A673 (cell line): ENCODE data around the gene MPIG6B. TPM values are rescaled to one million over a fixed set of nuclear protein-coding genes. Genes with fewer than 3 reads are reported as not detected.

Source experiments
- BruUV-seq: library from RNA; stranded (reverse); fragments of 400-500 nt; replicated peaks from 2 replicates; lab custom pipeline; 2021; lab: Mats Ljungman, UMichigan
- CTCF ChIA-PET: fragments of 300-600 bp; sonication (Branson Sonifier 250); formaldehyde crosslinking; loops from one replicate; lab custom pipeline; 2022; ENCODE audit warnings: antibody characterized with exemption; lab: Charles Lee
- POLR2A ChIA-PET: fragments of 300-600 bp; sonication (Branson Sonifier 250); formaldehyde crosslinking; loops from one replicate; lab custom pipeline; 2022; ENCODE audit warnings: antibody characterized with exemption; ENCODE audit not compliant: low non-redundant PET; lab: Charles Lee
- DNase-seq: peaks from one replicate; pipeline ENCODE4 v3.0.0-alpha.2; 2015; ENCODE audit warnings: low spot score
- H3K27ac ChIP-seq: fragments of 200-600 bp; sonication (generic); 2 replicates; pipeline ENCODE4 v1.5.1; 2016; ENCODE audit warnings: mixed run types, low read depth, mild to moderate bottlenecking, mixed read lengths, antibody characterized with exemption, low read length; ENCODE audit not compliant: poor library complexity, severe bottlenecking
- H3K27me3 ChIP-seq: fragments of 200-600 bp; sonication (generic); replicated peaks from 2 replicates; pipeline ENCODE4 v1.6.1; 2017; ENCODE audit warnings: mixed run types, low read depth, mild to moderate bottlenecking, mixed read lengths, antibody characterized with exemption, low read length; ENCODE audit not compliant: insufficient read depth, poor library complexity
- H3K36me3 ChIP-seq: fragments of 200-600 bp; sonication (generic); 2 replicates; pipeline ENCODE4 v1.6.1; 2016; ENCODE audit warnings: mixed run types, mild to moderate bottlenecking, mixed read lengths, antibody characterized with exemption, low read length; ENCODE audit not compliant: insufficient read depth, poor library complexity, severe bottlenecking
- H3K4me1 ChIP-seq: fragments of 200-600 bp; sonication (generic); 2 replicates; pipeline ENCODE4 v1.6.1; 2017; ENCODE audit warnings: mixed run types, mild to moderate bottlenecking, mixed read lengths, antibody characterized with exemption, low read length; ENCODE audit not compliant: insufficient read depth, poor library complexity, severe bottlenecking
- H3K4me3 ChIP-seq: fragments of 200-600 bp; sonication (generic); 2 replicates; pipeline ENCODE4 v1.5.1; 2016; ENCODE audit warnings: low read depth, mixed run types, mild to moderate bottlenecking, mixed read lengths, low read length; ENCODE audit not compliant: poor library complexity, severe bottlenecking
- H3K9me3 ChIP-seq: fragments of 200-600 bp; sonication (generic); 2 replicates; pipeline ENCODE4 v1.6.1; 2016; ENCODE audit warnings: mixed run types, low read depth, mild to moderate bottlenecking, mixed read lengths, antibody characterized with exemption, low read length; ENCODE audit not compliant: poor library complexity, severe bottlenecking
- CTCF ChIP-seq: fragments of 300-800, 200-600 bp; sonication (generic); conservative IDR thresholded peaks from 2 replicates; pipeline ENCODE4 v1.5.1; 2017; ENCODE audit warnings: low read depth, mild to moderate bottlenecking, antibody characterized with exemption, low read length, moderate library complexity, mixed read lengths
- EZH2 ChIP-seq: fragments of 200-600 bp; sonication (generic); IDR thresholded peaks from 2 replicates; pipeline ENCODE4 v1.6.1; 2017; ENCODE audit warnings: borderline replicate concordance, low read depth, mild to moderate bottlenecking, mixed read lengths, antibody characterized with exemption, low read length; ENCODE audit not compliant: poor library complexity, severe bottlenecking
- intact Hi-C: fragments of 100-400 bp; cut with micrococcal nuclease; formaldehyde crosslinking; loops from one replicate; pipeline ENCODE4 v1.10.0; 2022; ENCODE audit not compliant: unreplicated experiment
- total RNA-seq: library from RNA; stranded (reverse); gene quantifications from 2 replicates; pipeline ENCODE4 v1.2.3, GENCODE V29; 2021

Gene MPIG6B
- total RNA-seq, 1 experiment from 2014 or later: not detected

- Histone ChIP-seq H3K36me3 (peaks cover 10% of the 10 kb centered on the region), H3K27ac (no peak overlapping the region), H3K9me3 (no peaks in the 10 kb centered on the region), H3K4me1 (peaks cover 7% of the 10 kb centered on the region), H3K27me3 (no peaks in the 10 kb centered on the region), H3K4me3 (no peak overlapping the region)
- ChIA-PET POLR2A (no interaction called here), CTCF (no interaction called here)
- intact Hi-C loops: no loop called here
- TF ChIP-seq EZH2 (no peak), CTCF (no peak)
- DNase-seq: no peak
- no TSS peak for BruUV-seq
These were observed 22.3 kb upstream of the MPIG6B start for GRCh38 chr6:31700740-31701401.

- TF ChIP-seq CTCF: no peak
- TF ChIP-seq EZH2: no peak
- TSS peak; percentile 57 for BruUV-seq
- Histone ChIP-seq H3K27ac (peak overlapping the region; percentile 97), H3K36me3 (peaks cover 4% of the 10 kb centered on the region), H3K4me1 (peaks cover 7% of the 10 kb centered on the region), H3K27me3 (no peaks in the 10 kb centered on the region), H3K9me3 (no peaks in the 10 kb centered on the region), H3K4me3 (peak overlapping the region; percentile 71)
- no peak for DNase-seq
- CTCF ChIA-PET: no interaction called here
- intact Hi-C loops: no loop called here
- POLR2A ChIA-PET: interaction anchor here (0.9 kb wide), 1 partner anchor 1093 kb away, joined by 3 read pairs; no protein-coding TSS in a partner anchor
These were observed 21.3 kb upstream of the MPIG6B start for GRCh38 chr6:31701666-31702404.

- ChIA-PET CTCF (no interaction called here), POLR2A (interaction anchor here (0.9 kb wide), 1 partner anchor 1092 kb away, joined by 3 read pairs; no protein-coding TSS in a partner anchor)
- TF ChIP-seq EZH2 (no peak), CTCF (no peak)
- Histone ChIP-seq H3K27me3 (no peaks in the 10 kb centered on the region), H3K4me3 (peak overlapping the region; percentile 71), H3K9me3 (no peaks in the 10 kb centered on the region), H3K27ac (peak overlapping the region; percentile 97), H3K36me3 (no peaks in the 10 kb centered on the region), H3K4me1 (peaks cover 7% of the 10 kb centered on the region)
- intact Hi-C loops: no loop called here
- BruUV-seq: no TSS peak
- no peak for DNase-seq
These were observed 20.8 kb upstream of the MPIG6B start for GRCh38 chr6:31702405-31702818.
